HG02870 (cell line): ENCODE data around the gene KCNN3.
"Not testable (repeated sequence)": the region's sequence is repeated elsewhere in the genome, so short reads cannot be mapped to it uniquely, and the experiment has no call there.

Experiments used
- ATAC-seq: cut with Tn5 transposase; IDR thresholded peaks from one replicate; pipeline ENCODE4 v1.9.1; 2021; ENCODE audit warnings: mild to moderate bottlenecking, moderate library complexity; ENCODE audit not compliant: unreplicated experiment

Gene KCNN3

DNA sequence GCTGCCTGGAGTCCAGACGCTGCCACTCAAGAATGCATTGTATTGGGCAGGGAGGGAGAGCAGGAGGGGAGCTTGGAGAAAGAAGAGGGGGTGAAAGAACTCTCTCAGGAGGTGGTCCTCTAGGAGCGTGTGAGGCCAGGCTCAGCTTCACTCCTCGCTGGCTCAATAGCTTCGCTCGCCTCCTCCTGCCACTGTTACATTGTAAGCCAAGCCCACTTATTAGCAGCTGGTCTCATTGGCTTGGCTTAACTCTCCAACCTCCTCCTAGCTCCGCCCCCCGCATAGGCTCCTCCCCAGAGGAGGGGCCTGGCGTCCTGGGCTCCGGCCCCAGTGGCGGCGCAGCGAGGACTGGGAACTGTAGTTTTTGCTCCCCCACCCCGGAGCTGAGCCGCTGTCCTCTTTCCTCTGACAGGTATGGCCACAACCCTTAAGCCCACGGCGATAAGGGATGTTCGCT is at the start of gene KCNN3:
TSS of gene KCNN3 (minus strand) at position 167 of the 457 bp plus-strand sequence. CDS start 317 bp downstream, outside the sequence.
- peak; percentile 83 for ATAC-seq

DNA sequence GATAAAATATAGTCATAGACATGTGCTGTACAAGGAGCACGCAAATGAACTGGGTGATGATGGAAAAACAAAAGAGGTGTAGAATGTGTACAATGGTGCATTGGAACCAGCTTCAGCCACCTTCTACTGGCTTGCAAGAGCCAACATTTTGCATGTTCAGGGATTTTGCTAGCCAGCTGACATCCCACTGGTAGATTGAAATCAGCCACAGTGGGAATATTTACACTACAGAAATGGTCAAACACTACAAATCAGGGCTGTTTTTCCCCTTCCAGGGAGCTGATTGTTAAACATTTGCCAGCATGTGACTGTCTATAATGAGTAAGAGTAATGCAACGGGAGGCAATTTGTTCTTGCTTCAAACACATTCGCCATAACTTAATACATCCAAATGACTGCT is 43.2 kb upstream of the KCNN3 start:
- ATAC-seq: no peak

DNA sequence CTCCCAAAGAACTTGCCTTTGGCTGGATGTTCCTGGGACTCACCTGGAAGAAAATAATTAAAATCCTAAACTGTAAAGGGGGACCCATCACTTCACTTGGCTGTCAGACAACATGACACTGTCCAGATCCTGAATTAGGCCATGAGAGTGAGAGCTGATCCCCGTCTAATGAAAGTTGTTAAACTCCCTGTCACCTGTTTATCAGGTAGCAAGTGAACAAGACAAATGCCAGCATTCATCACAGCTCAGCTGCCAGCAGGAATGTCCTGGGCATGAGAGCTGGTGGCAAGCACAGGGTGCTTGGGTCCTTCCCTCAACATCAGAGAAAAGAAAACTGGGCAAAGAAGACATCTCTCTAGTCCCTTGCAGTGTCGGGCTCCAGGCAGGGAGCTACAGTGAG is 42.7 kb upstream of the KCNN3 start:
- no peak for ATAC-seq

DNA sequence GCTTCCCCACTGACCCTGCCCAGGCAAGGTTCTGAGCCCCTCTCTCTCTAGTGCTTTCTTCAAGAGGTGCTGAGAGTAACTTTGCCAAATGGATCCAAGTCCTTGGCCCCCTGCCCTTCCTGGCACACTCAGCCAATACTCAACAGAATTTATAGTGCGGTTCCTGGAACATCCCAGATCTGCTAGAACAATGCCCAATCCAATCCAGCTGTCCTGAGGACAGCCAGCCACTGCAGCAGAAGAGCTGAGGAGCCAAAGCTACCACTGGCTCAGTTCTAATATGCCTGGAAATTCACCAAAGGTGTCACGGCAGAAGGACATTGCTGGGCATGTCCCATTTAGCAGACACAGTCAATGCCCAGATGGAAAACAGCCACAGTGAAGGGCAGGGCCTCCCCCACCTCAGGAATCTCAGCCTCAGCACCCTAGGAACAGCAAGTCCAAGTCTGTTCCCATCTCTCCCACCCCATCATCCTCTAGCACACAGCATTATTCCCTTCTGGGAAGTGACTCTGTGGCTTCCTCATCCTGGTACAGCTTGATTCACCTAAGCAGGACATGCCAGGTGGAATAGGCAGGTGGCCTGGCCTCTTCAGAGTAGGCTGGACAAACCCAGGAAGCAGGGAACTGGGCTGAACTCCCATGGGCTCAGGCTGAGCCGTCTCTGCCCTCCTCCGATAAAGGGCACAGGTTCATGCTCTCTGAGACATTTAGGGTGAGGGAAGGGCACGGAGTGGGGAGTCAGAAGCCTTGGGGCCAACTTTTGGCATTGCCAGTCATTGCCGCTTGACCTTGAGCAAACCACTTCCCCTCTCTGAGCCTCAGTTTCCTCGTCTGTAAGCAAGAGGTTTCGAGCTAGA is 41.8 kb upstream of the KCNN3 start:
- ATAC-seq: no peak

DNA sequence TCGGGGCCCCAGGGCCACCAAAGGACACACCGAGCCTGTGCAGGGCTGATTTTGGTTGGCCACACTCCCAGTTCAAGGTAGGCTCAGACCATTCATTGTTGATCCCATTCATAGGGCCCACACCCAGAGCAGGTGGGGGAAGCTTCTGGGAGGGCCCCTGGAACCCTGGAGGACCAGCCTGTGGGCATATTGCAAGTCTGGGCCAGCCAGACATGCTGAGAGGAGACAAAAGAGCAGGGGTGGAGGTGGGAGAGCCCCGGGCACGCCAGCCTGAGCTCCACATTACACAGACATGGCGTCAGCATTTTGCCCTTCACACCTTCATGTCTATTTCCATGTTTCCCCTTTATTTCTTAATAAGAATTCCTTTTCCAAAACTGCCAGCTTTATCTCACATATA is 40.8 kb upstream of the KCNN3 start:
- ATAC-seq: no peak

DNA sequence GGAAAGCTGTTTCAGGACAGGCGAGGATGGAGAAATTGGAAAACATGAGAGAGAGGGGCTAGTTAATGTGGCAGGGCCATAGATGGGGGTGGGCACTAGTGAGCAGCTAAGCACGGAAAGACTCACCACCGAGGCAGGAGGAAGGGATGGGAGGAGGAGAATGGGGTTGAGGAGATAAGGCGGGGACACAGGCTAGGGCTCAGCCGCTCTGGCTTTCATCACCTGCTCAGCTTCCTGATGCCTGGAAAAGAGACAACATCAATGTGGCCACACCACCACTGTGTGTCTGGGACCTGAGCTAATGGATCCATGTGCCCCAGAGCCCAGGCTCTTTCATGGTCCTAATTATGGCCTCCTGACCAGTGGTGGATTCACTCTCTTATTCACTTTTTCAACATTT is 38.9 kb upstream of the KCNN3 start:
- ATAC-seq: no peak

DNA sequence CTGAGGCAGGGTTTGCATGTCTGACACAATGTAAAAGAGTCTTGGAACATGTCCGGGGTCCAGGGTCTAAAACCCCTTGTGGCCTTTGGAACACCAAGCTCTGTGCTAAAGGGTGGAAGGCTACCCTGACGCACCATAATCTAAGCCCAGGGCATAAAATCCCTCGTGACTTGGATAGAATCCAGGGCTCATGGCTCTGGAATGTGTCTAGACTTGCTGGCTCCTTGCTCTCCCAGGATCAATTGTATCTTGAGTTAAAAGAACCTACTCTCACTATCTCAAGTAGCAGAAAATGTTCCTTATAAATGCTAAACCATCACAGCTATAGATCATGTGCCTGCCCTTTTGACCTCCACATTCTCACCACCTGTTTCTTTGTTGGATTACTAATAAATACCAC is 38.0 kb upstream of the KCNN3 start:
- not testable (repeated sequence) for ATAC-seq

DNA sequence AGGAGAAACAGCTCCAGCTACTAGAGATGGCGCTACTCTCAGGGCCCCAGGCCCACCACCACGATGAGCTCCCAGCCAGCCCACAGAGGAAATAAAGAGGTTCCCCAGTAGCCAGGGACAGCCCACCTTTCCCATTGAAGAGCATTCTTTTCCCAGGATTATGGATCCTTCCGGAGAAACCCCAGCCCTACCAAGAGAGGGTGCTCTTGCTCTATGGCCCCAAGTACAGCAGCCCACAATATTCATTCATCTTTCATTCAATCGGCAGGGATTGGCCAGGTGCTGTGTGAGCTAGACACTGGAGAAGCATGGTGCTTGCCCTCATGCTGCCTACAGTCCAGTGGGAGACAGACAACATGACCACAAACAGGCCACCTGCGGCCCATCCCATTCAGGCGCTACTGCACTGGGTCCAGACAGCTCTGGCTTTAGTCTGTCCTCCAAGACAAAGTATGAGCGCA is 36.6 kb upstream of the KCNN3 start:
- no peak for ATAC-seq

DNA sequence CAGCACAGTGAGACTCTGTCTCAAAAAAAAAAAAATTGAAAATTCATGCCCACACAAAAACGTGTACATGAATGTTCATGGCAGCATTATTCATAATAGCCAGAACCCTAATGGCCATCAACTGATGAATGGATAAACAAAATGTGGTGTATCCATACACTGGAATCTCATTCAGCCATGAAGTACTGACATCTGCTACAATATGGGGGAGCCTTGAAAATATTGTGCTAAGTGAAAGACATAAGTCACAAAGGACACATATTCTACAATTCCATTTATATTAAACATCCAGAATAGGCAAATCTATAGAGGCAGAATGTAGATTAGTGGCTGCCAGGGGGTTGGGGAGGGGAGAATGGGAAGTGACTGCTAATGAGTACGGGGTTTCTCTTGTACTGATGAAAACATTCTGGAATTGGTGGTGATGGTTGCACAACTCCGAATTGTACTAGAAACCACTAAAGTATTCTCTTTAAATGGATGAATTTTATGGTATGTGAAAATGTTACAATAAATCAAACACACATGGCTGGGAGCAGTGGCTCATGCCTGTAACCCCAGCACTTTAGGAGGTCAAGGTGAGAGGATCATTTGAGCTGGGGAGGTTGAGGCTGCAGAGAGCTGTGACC is 33.0 kb upstream of the KCNN3 start:
- ATAC-seq: no peak

DNA sequence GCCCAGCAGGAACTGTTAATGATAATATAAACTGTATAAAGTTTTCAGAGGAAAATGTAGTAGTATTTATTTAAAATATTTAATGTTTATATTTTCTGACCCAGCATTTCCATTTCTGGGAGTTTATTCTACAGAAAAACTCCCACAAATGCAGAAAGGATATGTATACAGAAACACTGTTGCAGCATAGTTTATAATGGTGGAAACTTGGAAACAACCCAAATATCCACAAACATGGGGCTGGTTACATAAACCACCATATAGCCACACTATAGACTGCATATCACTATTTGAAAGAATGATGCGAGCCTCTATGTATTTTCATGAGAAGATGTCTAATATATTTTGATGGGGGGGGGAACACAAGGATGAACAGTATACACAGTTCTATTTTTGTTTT is 31.5 kb upstream of the KCNN3 start:
- ATAC-seq: no peak

DNA sequence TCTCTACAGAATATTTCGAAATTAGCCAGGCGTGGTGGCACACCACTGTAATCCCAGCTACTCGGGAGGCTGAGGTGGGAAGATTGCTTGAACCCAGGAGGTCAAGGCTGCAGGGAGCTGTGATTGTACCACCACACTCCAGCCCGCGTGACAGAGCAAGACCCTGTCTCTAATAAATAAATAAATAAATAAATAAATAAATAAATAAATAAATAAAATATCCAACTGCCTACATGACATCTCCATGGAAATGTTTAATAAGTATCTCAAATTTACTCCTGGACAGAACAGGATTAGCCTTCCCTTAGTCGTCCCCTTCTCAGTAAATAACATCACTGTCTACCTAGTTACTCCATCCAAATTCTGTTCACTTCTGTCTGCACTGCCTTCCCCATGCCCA is 29.0 kb upstream of the KCNN3 start:
- no peak for ATAC-seq

DNA sequence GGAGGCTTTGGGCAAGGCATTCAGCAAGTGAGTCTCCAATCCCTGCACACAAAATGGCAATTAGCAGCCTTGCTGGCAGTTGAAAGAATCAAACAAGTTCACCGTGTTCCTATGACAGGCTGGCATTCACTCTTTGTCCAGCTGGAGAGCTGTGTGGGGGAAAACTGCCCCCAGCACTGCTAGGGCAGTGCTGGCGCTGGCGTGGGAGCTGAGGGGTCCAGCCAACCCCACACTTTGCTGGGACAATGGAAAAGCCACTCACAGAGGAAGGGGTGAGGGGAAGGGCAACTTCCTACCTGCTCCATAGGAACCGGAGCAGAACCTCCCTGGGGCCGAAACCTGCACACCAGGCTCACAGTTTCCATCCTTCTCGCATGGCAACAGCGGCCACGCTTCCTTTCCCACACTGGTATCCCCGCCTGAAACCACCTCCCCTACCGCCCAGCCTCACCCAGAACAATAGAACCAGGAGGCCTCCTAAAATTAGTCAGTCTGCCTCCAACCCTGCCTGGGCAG is 26.7 kb upstream of the KCNN3 start:
- no peak for ATAC-seq

DNA sequence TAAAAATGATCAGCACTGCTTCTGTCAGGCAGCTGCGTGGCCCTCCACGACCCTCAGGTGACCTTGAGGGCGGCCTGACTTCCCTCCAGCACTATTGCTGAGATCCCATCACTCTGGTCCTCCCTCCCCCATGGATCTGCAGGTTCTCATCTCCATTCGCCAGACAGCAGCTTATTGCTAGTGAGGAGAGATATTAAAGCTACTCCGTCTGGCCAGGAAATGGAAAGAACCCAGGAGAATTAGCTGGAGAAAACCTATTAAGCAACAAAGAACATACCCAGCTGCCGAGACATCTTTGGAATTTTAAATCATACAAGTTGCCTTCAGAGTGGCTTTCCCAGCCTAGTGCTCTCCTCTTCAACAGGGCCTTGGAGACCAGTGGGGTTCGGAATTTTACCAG is 25.7 kb upstream of the KCNN3 start:
- no peak for ATAC-seq

DNA sequence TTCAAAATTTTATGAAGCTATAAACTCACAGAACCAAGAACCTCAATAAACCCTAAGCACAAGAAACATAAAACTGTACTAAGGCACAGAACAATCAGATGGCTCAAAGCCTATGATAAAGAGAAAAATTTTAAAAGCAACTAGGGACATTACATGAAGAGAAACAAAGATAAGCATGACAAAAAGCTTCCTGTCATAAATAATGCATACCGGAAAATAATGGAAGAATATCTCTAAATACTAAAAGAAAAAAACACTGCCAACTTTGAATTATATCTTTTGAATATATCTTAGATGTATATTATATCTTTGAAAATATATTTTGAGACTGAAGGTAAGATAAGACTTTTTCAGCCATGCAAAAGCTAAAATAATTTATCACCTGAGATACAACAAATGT is 21.4 kb upstream of the KCNN3 start:
- ATAC-seq: no peak

DNA sequence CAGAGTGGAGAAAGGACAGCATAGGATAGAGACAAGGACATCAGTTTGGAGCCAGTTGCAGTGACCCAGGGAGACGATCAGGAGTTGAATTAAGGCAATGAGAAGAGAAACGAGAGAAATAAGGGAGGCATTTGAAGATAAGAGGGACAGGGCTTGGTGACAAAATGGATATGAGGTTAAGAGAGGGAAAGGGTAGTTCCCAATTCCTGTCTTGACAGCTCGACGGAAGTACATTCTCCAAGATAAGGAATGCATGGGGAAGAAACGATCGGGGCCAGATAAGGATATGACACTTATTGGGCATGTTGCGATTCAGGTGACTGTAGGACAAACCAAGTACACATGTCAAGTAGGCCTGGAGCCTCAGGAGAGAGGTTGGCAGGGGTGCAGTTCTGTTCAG is 18.7 kb upstream of the KCNN3 start:
- no peak for ATAC-seq

DNA sequence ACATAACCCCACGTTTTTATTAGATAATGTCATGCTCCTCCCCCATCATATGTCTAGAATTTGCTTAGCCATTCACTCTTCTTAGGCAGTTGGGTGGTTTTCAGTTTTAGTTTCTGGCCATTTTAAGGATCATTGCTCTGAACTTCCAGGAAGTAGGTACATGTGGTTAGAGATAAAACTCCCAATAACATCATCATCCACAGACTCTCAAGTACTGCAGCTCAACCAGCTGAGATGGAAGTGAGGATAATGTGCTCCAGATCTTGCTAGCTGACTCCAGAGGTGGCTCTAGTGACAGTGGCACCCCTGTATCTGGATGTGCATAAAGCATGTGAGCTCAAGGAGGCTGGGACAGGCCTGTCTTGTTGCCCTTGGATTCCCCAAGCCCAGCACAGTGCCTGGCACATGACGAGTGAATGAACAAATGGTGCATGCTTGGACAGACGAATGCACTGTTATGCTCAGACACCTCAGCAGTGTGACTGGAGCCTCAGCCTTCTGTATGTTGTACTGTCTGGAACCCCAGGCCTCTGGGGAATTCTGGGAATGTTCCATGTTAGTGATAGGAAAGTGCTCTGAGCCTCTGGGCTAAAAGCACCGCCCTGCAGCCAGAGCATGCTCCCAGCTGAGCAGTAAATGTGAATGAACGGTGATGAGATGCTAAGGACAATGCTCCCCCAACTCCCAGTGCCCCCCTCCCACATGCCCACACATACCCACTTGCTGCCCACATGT is 16.4 kb upstream of the KCNN3 start:
- ATAC-seq: no peak

DNA sequence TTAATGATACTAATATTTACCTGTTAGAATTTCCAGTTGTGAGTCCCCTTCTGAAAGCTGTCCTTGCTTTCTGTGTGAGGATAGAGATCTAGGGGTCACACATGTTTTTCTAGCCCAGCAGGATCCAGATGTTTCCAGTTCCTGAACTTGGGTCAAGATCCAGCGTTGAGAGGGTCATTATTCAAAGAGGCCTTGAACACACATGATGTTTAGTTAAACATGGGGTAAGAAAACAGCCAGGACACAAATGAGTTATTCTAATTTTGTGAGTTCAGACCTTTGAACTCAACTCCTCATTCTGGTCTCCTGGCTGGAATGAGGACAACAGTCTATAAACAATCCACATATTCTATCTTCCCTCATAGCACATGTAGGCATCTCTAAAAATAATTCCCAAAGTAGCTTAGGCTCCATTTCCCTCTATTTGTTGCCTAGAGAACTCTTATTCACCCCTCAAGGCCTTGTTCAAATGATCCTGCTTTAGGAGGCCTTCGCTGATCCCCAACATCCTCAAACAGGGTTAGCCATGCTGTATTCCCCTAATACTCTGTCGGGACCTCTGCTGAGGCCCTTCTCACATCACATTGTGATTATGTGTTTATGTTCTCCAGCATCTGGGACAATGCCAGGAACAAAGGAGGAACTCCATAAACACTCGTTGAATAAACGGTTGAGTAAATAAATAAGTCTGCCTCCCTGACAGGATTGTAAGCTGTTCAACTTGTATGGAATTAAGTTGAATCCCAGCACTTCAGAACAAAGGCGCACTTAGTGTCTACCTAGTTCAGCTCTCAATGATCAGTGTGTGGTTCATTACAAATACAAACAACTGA is 15.0 kb upstream of the KCNN3 start:
- ATAC-seq: no peak

DNA sequence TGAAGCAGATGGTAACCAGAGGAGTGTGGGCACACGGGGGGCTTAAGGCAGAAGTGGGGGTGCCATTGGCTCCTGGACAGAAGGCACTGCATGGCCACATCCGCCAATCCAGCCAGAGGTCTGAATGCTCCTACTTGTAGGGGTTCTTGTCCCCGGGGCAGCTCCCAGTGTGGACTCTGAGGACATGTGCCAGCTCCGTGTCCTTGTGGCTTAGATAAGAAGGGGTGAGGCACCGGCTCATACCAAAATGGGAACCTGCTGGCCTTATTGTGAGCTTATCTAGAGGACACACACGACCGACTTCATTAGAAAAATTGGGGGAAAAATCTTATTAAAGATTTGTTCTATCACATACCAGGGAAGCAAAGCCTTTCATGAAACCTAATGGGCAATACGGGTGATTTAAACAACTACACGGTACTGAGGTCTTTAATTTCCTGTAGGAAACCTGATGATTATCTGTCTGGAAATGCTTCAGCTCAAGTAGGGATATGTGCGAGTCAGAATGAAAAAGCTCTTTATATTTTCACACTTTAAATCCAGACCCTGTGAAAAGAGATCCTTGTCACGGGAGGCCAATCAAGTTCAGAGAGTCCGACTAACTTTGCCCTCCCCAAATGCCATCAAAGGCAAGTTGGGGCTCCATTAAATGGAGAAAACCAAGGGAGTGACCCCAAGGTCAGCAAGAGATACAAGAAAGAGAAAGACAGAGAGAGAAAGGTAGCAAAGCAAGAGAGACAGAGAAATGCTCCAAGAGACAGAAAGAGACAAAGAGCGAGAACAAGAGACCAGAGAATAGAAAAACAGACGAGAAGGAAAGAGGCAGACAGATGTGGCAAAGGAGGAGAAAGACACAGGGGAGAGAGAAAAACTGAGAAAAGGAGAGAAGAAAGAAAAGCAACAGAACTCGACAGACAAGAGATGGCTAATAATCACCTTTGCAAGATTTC is 14.1 kb upstream of the KCNN3 start:
- ATAC-seq: no peak

DNA sequence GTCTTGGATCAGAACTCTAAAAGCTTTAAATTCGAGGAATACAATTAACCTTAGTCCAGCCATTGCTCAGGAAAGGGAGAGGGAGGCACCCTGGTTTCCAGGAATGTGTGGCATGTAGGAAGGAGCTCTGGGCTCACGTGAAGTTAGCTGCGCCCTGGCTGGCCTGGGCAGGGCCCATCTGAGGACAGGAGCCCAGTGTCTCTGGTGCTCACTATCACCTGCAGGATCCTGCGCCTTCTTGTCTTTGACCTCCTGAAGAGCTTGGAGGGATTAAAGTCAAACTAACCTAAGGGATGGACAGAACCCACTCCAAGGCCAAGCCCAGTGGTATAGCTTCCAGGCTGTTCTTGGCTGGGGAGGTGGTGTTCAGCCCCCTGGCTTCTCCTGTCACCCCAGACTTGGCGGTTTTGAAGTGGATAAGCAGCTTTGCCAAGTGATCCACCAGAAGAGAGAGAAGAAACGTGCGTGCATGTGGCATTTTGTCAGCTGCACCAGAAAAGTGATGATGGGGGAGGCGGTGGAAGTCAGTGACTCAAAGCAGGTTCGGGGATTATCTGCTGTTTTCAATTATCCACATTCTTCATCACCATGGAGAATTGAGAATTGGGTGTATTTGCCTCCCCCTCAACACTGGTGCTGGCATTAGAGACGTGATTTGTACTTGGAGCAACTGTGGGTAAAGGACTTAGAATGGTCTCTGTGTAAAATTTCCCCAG is 11.9 kb upstream of the KCNN3 start:
- ATAC-seq: no peak
